GM19452 (cell line): ENCODE data around the gene BCAN.

Experiments
- ATAC-seq: cut with Tn5 transposase; IDR thresholded peaks from one replicate; pipeline ENCODE4 v1.9.1; 2021; ENCODE audit not compliant: unreplicated experiment

Gene BCAN

DNA sequence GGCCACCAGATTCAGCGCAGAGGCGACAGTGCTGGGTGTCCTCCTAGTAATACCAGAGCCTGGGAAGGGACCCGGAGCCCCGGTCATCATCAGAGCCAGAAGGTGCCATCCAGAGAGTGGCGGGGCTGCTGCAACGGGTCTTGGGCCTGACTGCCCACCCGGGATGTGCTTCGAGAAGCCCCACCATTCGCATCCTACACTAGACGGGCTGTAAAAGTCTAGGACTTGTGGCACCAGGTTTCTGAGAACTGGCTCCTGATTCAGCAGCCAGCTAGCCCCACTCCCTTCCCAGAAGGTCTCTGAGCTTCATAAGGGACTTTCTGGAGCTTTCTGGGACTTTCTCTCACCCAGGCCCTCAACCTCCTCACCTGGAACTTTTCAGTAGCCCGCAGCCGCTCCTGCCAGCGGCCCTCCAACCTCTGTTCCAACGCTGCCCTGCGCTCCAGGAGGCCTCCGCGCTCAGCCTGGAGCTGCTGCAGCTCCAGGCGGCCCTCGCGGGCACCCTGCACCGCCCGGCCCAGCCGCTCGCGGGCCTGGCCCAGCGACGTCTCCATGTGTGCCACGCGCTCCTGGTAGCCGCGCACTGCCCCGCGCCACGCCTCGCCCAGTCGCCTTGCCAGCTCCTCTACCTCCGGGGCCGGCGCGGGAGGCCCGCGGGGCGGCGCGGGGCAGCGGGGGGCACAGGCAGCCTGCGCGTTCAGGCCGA is 34.4 kb downstream of the BCAN start:
- ATAC-seq = no peak

DNA sequence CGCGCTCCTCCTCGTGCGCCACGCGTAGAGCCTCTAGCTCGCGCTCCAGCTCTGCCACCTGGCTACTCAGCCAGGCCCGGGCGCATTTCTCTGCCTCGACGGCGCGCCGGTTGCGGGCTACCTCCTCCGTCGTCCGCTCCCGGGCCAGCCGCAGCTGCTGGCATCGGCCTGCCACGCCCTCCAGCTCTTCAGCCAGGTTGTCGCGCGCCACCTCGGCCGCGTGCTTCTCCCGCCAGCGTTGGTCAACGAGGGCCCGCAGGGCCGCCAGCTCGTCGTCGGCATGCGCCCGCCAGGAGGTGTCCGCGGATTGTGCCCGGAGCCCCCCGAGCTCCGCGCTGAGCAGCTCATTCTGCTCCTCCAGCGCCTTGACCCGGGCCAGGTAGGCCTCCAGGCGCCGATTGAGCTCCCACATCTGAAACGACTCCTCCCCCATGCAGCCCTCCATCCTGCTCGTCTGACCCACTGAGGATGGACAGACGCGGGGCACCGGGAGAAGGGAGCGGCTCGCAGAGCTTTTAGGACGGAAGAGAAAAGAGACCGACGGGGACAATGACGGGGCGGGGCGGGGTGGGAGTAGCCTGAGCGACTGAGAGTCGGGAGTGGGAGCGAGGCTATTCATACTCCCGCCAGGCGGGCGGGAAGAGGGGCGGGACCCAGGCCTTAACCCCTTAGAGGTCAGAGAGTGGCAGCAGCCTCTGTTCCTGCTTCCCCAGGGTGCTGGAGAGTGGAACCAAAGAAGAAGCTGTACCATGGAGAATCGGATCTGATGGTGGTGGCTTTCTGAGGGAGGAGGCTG is 35.1 kb downstream of the BCAN start, which contains the start of gene NES:
TSS of gene NES (minus strand) at position 588 of the 796 bp plus-strand sequence. CDS start at position 445, 143 bp downstream.
- ATAC-seq = no peak

- no peak for ATAC-seq
Measured at GRCh38 chr1:156677616-156678596, 36.0 kb downstream of the BCAN start.

GRCh38 chr1:156680056-156680455 is 38.1 kb downstream of the BCAN start:
- no peak for ATAC-seq

DNA sequence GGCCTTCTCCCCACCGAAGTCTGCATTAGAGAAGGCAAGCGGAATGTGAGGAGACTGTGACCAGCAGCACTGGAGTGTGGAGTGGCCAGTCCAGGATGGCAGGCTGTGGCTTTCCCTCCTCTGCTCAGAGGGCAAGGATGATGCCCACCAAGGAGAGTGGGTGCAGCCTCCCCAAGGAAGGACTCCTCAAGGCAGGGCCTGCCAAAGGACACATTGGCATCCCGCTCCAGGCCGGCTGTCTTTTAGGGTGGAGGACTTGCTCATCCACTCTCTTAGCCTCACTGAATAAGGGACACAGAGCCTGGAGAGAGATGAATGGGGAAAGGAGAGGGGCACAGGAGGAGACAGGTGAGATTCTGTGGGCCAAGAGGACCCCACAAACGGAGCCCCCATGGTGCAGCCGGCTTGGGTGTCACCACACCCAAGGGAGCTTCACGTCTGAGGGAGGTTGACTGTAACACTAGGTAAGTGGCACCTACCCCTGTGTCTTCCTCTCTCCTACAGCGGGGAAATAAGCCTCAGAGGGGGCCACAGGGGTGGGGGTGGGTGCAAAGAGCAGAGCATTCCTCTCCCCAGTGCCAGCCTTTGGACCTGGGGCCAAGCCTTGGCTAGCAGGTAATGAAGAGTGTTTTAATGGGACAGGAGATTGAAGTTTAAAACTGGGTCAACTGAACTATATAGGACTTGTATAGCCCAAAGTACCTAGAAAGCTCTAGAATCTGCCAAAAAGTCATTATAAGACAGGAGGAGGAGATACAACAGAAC is 39.5 kb downstream of the BCAN start:
- ATAC-seq = no peak

GRCh38 chr1:156682166-156682890 is 40.4 kb downstream of the BCAN start:
- ATAC-seq = no peak

- ATAC-seq = no peak
Measured at GRCh38 chr1:156684227-156684782, 42.4 kb downstream of the BCAN start.

GRCh38 chr1:156689035-156689952 is 47.4 kb downstream of the BCAN start:
- ATAC-seq = no peak

DNA sequence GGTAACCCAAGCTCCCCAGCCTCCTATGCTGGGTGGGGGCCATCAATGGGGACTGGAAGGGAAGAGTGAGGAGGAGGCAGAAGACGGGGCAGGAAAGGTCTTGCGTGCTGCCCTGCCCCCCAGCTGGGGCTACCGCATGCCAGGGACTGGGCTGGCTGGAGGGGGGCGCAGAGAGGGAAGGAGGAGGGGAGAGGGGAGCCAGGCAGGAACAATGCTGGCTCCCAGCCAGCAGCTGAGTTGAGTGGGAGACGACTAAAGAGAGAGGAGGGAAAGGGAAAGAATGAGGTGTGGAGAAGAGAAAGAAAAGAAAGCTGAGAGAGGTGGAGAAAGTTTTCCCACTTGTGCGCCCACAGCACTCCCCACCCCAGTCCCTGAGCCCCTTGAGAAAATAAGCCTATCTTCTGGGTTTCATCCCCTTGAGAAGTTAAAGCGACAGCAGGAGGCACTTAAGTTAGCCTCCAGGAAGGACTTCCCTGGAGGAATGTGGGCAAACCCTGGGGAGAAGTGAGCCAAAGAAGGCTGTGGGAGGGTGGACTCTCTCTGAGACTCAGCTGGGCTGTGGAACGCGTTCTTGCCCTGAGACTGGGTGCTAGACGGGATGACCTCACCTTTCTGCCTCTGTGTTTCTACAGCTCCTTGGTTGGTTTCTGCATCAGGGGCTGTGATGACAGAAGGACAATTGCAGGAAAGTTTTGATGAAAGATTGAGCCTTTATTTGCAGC is 48.2 kb downstream of the BCAN start:
- no peak for ATAC-seq

DNA sequence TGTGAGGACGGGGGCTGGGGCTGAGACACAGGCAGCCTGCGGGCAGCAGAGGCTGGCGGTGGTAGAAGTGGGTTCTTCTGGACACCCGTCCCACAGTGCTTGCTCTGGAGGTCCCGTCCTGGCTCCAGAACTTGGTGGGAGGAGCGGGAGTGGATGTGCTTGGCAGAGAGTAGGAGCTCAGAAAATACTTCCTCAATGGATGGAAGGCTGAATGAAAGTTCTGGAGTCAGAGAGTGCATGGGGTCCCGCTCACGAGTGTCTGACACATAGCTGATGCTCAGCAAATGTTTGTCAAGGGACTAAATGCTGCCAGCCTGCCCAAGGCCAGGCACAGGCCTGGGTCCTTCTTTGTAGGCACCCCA is 48.7 kb downstream of the BCAN start:
- no peak for ATAC-seq

- ATAC-seq = no peak
Measured at GRCh38 chr1:156691191-156691590, 49.3 kb downstream of the BCAN start.

DNA sequence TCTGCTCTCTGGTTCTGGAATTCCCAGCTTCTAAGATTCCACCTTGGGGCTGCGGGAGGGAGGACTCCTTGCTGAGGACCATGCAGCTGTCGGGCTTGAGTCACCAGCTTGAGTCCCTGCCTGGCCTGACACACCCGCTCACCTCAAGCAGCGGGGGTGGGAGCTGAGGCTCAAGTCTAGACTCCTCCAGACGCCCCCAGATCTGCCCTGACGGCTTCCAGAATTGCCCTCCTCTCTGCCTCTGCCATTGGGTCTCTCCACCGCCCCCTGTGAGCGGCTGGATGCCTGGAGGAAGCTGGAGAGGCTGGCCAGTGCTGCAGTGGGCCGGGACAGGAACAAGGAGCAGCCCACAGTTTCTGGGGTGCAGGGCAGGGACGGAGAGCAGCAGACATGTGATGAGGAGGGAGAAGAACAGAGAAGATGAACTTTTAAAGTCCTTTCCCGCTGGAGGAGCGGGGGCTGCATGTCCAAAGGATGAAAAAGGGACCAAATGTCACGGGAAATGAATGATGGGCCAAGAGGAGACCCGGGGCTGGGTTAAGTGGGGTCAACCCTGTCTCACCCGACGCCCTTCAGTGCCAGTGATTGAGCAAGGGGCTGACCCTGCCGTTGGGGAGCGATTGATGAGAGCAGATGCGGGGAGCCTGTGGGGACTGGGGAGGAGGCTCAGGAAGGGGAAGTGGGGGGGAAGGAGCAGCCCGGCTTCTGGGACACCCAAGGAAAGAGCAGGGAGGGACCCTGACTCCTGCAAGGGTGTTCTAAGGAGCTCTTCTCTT is 49.9 kb downstream of the BCAN start:
- ATAC-seq = no peak

- no peak for ATAC-seq
Measured at GRCh38 chr1:156692441-156692924, 50.6 kb downstream of the BCAN start.

DNA sequence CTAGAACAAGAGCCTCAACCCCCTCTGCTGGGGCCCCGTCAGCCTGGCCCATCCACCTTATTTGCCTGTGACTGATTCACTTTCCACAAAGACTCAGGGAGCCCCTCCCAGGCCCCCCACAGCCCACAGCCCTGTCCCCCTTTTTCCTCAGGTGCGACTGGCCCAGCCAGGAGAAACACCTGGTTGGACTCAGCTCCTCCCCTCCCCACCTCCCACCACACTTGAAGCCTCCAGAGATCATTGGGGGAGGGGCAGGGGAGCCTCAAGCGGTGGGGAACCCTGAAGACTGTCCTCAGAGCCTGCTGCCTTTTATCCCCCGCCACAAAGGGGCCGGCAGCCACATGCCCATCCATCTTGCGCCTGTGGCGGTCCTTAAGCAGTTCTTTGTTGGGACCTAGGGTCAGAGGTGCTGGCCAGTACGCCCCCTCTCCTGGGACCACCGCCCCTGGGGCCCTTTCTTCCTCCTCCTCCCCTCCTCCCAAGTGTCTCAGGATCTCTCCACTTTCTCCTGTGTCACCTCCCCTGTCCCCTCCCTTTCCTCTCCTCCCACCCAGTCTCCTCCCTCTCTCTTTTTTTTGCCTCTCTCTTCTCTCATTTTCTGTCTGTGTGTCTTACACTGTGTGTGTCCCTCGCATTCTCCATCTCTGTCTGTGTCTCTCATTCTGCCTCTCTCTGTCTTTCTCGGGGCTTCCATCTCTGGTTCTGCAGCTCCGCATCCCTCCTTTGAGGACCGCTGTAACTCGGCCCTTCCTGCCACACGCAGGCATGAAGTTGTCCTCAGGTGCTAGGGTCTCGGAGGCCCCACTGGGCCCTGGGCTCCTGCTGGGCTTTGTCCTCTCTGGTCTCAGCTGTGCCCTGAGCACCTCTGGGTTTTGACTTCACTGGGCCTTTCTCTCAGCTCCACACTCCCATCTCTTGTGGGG is 51.3 kb downstream of the BCAN start:
- no peak for ATAC-seq

GRCh38 chr1:156693848-156694689 is 52.2 kb downstream of the BCAN start:
- ATAC-seq = no peak
